ENCODE data around the gene PGA3.
"Not testable (repeated sequence)": the region's sequence is repeated elsewhere in the genome, so short reads cannot be mapped to it uniquely, and the experiment has no call there.

Gene PGA3

DNA sequence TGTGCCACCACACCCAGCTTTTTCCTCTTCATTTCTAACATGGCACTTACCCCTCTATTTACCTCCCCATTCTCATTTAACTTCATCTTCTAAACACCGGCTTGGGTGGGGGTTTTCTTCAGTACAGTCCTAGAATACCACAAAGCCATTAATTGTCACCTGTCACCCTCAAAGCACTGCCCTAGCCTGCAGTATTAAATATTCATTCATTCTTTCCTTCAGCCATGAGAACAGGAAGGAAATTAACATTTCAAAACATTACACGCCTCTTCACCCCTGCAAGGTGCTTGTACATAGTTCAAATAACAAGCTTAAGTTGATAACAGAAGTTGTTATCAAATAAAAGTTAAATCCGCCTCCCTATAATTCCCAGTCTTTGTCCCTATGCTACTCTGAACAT lies 31.4 kb upstream of the PGA3 start:
- no peak for DNase-seq (ENCODE audit: low read depth in 2 of 2)

DNA sequence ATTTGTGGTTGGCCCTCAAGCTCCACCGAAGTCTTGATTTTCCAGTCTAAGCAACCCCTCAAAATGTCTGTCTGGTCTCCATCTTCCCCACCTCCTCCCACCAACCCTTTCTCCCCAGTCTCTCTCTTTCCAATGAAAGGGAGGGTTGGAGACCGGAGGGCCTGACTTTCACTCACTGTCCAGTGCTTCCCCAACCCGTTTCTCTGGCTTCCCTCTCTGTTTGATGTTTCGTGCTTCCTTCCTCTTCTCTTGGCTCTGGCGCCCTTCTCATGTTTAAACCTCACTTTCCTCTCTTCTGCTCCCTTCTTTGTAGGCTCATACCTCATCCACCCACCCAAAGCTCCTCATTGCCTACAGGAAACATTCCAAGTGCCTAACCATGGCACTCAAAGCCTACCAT lies 31.0 kb upstream of the PGA3 start:
- DNase-seq (ENCODE audit: low read depth in 2 of 2), result no peak

DNA sequence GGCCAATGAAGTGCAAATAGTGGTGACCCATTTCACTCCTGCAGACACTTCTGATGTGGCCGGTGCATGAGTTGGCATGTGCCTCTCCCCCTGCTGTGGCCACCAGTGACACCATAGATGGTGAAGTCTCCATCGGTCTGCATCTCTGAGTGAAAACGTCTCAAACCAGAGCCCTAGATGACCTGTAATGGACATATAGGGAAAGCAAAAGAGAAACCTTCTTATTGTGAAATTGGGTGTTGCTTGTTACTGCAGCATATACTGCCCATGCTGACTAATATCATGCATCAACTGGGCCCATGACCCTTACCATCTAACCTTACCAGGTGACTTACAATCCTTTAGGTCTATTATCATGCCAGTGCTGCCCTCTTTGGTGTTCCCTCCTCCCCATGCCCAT lies 30.4 kb upstream of the PGA3 start:
- DNase-seq (ENCODE audit: low read depth in 2 of 2), result no peak

DNA sequence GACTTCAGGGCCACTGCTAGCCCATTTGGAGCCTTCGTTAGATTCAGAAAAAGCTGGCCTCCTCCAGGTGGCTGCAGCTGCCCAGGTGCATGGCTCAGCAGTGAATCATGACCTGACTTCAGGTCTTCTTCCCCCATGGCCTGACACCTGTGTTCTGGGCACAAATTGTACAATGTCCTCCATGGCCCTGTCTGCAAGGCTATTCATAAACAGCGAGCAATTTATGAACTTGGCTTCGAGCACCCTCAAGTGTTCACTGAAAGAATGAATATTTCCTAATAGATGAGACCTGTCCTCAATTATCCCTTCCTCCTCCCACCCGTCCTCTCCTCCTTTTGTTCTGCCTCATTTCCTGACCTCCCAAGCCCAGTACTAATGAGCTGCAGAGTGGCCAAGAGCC lies 29.9 kb upstream of the PGA3 start:
- DNase-seq (ENCODE audit: low read depth in 2 of 2), result no peak

DNA sequence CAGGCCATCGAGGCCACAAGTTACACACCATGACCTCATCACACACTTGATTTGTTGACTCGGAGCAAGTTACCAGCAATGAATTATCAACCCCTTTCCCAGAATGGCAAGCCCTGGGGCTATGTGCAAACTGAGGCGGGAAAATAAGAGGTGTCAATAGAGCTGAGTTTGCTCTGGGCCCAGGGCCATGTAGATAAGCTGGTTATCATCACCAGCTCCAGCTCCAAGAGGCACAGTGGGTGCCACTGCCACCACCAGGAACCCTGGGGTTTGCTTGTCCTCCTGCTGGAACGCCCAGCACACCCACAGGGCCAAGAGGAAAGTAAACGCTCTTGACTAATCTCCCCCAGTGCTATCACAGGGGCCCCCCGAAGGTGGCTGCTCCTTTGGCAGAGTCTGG lies 29.0 kb upstream of the PGA3 start:
- no peak for DNase-seq (ENCODE audit: low read depth in 2 of 2)

DNA sequence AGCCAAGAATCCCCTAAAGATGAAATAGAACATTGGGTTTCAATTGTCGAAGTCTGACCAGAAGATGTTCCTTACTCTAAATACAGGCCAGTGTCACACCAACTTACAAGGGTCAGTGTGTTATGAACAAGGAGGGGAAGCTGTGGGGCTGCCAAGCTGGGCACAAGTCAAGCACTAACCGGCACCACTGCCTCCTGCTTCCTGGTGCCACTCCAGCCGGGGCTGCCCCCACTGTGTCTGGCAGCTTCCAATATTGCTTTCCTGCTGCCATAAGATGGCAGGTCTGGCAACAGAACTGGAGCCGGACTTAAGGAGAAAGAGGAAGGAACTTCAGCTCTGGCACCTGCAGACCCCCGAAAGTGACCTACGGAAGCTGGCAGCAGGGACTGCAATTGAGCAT lies 28.4 kb upstream of the PGA3 start:
- DNase-seq (ENCODE audit: low read depth in 2 of 2), result no peak

DNA sequence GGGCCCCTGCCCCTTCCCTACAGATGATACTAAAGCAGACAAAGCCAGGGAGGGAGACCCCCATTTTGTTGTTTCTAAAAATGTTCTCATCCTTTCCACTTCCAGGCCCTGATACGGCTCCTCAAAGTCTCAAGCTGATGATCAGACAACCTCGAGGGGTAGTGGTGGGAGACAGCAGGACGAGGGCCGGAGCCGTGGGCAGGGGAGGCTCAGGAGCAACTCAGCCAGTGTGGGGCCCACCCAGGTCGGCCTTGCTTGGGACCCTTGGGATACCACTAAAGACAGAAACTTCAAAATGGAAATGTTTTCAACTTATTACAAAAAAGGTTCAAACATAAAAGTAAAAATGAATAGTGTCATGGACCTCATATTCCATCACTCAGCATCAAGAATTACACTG lies 26.9 kb upstream of the PGA3 start:
- DNase-seq (ENCODE audit: low read depth in 2 of 2), result no peak

DNA sequence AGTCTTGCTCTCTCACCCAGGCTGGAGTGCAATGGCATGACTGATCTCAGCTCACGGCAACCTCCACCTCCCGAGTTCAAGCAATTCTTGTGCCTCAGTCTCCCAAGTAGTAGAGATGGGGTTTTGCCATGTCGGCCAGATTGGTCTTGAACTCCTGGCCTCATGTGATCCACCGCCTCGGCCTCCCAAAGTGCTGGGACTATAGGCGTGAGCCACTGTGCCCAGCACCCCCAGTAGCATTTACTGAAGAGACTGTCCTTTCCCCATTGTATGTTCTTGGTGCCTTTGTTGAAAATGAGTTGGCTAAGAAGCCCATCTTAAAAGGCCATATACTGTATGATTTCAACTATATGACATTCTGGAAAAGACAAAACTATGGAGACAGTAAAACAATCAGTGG lies 23.1 kb upstream of the PGA3 start:
- DNase-seq (ENCODE audit: low read depth in 2 of 2), result not testable (repeated sequence)

DNA sequence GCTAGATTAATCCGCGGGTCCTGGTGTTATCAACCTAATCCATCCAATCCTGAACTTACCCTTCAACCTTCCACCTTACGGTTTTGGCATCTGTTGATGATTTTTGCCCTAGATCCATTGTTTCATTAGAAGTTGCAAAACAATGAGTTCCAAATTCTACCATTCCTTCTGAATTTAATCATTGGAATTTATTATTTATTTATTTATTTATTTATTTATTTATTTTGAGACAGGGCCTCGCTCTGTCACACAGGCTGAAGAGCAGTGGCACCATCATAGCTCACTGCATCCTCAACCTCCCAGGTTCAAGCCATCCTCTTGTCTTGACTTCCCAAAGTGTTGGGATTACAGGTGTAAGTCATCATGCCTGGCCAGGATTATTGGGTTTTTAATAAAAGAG lies 21.8 kb upstream of the PGA3 start:
- no peak for DNase-seq (ENCODE audit: low read depth in 2 of 2)

DNA sequence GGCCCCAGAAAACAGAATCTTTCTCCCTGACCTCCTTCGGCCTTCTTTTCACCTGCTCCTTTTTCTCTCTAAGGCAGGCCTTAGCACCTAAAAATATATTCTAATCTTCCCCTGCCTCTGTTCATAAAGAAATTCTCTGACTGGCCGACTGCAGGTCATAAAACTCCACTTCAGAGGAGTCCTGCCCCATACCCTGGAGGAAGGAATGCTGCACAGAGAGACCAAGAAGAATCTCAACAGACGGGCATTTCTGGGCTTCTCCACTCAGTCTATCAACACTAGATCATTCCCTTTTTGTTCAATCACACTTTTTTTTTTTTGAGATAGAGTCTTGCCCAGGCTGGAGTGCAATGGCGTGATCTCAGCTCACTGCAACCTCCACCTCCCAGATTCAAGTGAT lies 19.7 kb upstream of the PGA3 start:
- no peak for DNase-seq (ENCODE audit: low read depth in 2 of 2)

DNA sequence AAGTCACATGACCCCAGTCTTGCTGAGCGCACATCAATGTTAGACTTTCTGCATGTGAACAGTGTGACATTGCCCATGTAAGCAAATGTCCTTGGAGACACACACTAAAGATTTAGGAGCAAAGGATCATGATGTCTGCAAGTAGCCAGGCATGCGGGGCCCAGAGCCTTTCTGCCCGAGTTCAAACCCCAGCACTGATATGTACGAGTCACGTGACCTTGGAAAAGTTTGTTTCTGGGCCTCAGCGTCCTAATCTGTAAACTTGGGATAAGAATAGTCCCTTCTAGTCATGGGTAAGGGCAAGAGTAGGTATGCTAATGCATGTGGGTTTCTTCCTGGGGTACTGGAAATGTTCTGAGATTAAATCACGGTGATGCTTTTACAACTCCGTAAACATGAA lies 16.8 kb upstream of the PGA3 start:
- no peak for DNase-seq (ENCODE audit: low read depth in 2 of 2)

DNA sequence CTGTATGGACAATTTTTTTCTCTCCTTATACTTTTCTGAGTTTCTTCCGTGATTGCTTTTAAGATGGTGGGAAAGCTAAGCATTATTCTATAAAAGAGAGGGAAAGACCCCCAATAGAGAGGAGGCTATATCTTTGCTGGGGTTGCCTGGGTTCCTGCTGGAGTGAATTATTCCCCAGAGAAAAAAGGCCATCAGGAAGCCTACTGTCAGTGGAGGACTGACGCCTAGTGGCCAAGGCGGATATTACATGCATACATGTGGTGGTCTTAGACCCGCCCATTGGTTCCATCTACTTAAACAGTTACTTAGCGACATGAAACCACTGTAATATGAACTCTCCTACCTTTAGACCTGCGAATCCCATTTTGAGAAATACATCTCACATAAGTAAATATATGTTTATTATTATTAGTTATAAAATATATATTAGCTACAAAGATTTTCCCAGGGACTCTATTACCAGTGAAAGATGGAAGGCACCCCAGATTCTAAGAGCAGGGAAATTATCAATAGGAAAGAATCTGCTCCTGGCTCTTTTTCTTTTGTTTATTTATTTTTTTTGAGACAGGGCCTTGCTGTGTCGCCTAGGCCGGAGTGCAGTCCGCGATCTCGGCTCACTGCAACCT lies 15.7 kb upstream of the PGA3 start:
- peak; percentile 60 to 76 for DNase-seq (ENCODE audit: low read depth in 2 of 2)

DNA sequence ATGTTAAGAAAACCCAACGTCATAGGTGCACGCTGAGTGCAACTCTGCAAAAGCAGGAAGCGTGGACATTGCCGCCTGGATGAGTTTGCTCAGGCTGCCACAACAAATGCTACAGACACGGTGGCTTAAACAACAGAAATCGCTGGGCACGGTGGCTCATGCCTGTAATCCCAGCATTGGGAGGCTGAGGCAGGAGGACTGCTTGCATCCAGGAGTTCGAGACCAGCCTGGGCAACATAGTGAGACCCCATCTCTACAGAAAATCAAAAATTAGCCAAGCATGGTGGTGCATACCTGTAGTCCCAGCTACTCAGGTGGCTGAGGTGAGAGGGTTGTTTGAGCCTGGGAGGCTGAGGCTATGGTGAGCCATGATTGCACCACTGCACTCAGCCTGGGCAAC lies 13.4 kb upstream of the PGA3 start:
- no peak for DNase-seq (ENCODE audit: low read depth in 2 of 2)

DNA sequence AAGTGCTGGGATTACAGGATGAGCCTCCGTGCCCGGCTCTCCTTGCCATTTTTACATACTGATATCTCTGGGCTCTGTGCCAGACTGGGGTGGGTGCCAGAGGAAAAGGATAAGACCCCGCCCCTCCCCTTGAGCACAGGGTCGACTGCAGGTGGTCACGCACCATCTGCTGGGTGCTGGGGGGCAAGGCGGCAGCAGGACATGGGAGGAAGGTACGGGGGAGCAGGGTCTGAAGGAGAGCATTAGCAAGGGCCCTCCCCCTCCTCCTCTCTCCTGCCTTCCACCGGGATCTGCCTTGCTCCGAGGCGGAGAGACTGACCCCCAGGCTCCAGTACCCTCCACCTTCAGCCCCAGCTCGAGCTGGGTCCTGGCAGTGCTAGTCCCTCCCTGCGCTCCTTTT lies 9.7 kb upstream of the PGA3 start:
- DNase-seq (ENCODE audit: low read depth in 2 of 2), result no peak

DNA sequence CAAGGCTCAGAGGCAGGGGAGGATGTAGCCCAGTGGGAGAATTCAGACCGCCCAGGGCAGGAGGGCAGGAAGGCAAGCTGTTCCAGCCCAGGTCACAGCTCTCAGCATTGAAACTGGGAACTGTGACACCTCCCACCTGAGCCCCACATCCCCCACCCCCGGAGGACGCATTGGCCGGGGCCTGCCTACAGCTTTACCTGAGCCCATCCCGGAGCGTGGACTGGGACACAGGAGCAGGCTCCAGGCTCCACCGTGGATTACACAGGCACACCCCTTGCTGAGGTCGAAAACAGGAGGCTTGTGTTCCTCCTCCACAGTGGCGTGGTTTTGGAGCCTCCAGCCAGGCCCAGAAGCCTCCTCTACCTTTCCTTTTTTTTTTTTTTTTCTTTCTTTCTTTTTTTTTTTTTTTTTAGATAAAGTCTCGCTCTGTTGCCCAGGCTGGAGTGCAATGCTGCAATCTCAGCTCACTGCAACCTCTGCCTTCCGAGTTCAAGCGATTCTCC lies 9.1 kb upstream of the PGA3 start:
- DNase-seq (ENCODE audit: low read depth in 2 of 2), result no peak

DNA sequence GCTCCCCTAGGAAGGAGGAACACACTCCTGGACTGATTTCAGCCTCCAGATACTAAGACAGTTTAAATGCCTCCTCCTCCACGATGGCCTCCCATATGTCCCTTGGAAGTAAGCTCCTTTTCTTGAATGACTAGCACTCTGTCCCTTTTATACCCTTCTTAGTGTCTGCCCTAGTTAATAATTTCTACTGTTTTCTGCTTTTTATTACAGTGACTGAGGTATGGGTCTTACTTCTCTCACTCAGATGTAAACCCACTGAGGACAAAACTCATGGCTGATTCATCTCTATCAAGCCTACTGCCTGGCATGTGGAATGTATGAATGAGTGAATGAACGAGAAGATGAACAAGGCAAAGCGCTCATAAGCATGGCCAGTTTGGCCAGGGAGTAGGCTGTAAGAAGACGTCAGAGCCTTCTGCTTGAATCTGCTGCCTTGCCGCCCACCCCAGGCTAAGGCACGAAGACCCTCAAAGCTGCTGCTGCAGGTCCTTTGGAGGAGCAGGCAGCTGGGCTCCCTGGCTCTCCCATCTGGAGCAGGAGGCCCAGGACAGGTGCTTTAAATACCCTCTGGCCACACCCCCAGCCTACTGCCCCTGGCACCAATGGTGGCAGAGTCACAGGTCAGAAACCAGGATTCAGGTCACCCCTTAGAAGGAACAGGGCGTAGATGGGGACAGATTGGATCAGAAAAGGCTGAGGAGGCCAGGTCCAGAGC lies 8.2 kb upstream of the PGA3 start:
- no peak for DNase-seq (ENCODE audit: low read depth in 2 of 2)

DNA sequence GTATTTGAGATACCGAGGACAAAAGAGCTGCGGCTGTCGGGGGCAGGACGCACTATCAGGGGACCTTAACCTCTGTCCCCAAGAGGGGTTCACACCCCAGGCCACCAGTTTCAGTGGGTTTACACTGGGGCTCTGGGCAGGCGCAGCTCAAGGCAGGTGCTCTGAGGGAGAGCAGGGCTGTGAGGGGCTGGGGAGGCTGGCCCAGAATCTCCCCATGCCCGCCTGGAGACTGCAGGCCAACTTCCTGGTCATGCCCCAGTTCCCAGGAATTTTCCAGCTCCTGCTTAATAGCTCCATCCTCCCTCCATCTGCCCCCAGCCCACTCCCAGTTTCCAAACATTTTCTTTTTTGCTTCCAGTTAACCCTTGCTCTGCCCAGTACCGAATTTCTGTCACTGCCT lies 7.6 kb upstream of the PGA3 start:
- no peak for DNase-seq (ENCODE audit: low read depth in 2 of 2)

DNA sequence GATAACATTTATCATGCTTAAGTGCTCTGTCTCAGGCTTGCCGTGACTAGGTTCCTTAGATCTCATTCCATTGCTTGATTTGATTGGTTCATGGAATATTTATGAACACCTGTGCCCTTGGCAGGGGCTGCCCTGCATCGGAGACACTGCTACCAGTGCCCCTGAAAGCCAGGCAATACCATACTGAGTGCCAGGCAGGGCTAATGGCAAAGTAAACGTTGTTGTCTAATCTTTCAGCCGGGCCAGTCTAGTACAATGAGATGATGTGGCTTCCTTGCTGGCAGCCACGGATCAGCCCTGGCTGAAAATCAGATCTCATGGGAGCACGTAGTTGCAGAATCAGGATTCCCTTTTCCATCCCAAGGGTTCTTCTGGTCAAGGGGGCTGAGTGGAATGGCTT lies 5.0 kb upstream of the PGA3 start:
- no peak for DNase-seq (ENCODE audit: low read depth in 2 of 2)

DNA sequence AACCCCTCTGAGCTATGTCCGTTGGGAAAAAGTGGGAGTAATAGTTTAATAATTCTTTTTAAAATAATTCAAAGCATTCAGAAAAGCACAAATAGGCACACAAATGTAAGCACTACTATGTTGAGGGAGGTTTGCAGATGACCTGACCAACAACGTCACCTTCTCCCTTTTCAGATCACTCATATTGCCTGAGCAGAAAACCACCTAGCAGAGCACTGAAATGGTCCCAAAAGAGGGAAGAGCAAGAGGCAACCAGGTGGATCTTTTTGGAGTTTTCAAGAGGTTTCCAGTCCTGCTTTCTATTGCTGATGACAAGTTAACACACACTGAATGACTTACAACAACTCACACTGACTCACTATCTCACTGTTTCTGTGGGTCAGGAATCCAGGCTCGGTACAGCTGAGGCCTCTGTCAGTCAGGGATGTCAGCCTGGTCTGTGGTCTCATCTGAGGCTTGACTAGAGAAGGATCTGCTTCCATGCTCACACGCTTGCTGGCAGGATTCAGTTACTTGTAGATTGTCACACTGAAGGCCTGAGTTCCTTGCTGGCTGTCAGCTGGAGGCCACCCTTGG lies 4.3 kb upstream of the PGA3 start:
- no peak for DNase-seq (ENCODE audit: low read depth in 2 of 2)

DNA sequence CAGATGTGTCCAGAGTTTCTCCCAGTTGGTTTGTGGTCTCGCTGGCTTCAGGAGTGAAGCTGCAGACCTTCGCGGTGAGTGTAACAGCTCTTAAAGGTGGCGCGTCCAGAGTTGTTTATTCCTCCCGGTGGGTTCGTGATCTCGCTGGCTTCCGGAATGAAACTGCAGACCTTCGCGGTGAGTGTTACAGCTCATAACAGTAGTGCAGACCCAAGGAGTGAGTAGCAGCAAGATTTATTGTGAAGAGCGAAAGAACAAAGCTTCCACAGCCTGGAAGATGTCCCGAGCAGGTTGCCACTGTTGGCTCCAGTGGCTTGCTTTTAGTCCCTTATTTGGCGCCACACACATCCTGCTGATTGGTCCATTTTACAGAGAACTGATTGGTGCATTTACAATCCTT lies 1.8 kb upstream of the PGA3 start:
- no peak for DNase-seq (ENCODE audit: low read depth in 2 of 2)

DNA sequence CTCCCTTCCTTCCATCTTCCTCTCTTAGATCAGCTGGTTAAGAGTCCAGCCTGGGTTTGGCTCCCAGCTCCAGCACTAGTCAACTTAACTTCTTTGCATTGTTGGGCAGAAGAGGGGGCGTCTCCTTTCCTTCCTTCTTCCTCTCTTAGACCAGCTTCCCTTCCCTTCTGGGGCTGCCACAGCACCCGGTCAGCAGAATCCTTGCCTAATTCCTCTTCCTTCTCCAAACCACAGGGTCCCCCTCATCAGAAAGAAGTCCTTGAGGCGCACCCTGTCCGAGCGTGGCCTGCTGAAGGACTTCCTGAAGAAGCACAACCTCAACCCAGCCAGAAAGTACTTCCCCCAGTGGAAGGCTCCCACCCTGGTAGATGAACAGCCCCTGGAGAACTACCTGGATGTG lies 558 bp downstream of the PGA3 start:
- not testable (repeated sequence) for DNase-seq (ENCODE audit: low read depth in 2 of 2)

DNA sequence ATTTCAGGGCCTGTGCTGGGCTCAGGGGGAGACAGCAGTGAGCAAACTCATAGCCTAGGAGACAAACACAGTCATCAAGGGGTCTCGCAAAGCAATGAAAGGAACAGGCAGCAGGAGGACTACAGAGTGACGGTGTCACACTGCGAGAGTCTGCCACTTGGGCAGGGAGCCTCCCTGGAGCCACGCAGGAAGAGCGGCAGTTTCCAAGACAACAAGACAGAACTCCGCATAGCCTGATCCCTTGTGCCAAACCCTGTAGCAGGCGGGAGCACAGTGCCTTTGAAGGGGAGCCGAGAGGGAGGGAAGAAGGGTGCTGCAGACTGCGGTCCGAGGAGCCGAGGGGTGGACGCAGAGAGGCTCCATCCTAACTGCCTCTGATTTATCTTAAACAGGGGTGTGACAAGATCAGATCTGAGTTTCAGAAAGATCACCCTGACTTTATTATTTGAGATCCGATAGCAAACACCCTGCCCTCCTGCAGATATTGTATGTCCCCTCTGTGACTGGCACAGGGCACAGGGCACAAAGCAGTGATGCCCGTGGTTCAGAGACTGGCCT lies 1.3 kb downstream of the PGA3 start:
- not testable (repeated sequence) for DNase-seq (ENCODE audit: low read depth in 2 of 2)

Measured in stimulated activated CD8-positive, alpha-beta memory T cell treated with anti-CD3 and anti-CD28 coated beads, Interleukin-2, amount 100 ng/mL, for 48 hours (primary cell).